ENCODE measurements around the gene KRT81.

KRT81 gene

GRCh38 chr12:52275686-52276085 lies 15.6 kb downstream of the KRT81 start:
- Histone ChIP-seq H4K91ac (ENCODE audit: low read length) (no peak overlapping the region), H3K9me3 (ENCODE audit: control insufficient read depth, low read length) (no peaks in the 10 kb centered on the region), H2BK15ac (ENCODE audit: low read depth, poor library complexity, severe bottlenecking) (no peak overlapping the region), H4K8ac (ENCODE audit: low read length) (no peak overlapping the region), H3K18ac (ENCODE audit: low read depth in 1 of 2, low read length in 2 of 2) (no peak overlapping the region), H3K27me3 (ENCODE audit: control insufficient read depth in 1 of 2, insufficient read depth in 1 of 2, low read length in 2 of 2) (peaks cover 2 to 44% of the 10 kb centered on the region in 2 experiments), H3K4me3 (ENCODE audit: insufficient read depth in 1 of 2, low read depth in 1 of 2, low read length in 2 of 2) (peak overlapping the region in 1 of 2 experiments; percentile 33), H3K27ac (ENCODE audit: low read length, poor library complexity, severe bottlenecking) (no peak overlapping the region), H3K36me3 (ENCODE audit: control insufficient read depth in 1 of 2, insufficient read depth in 2 of 2, low read depth in 1 of 2, low read length in 2 of 2) (no peaks in the 10 kb centered on the region), H2BK5ac (ENCODE audit: low read depth, low read length, poor library complexity, severe bottlenecking) (no peak overlapping the region), H3K14ac (ENCODE audit: low read length in 2 of 2) (no peak overlapping the region), H3K4ac (ENCODE audit: low read depth in 1 of 2, low read length in 2 of 2) (no peak overlapping the region), H3K4me1 (ENCODE audit: control insufficient read depth, insufficient read depth, low read depth, low read length) (peaks cover 21% of the 10 kb centered on the region), H3K9ac (ENCODE audit: low read length) (no peak overlapping the region), H2BK12ac (ENCODE audit: low read length in 2 of 2) (no peak overlapping the region), H3K4me2 (ENCODE audit: low read length, poor library complexity, severe bottlenecking) (no peak overlapping the region), H2AFZ (ENCODE audit: low read depth, low read length) (no peak overlapping the region), H3K23ac (ENCODE audit: low read length in 2 of 2) (no peak overlapping the region), H2BK120ac (ENCODE audit: low read depth, low read length) (no peak overlapping the region), H2AK5ac (ENCODE audit: low read length, severe bottlenecking) (peak overlapping the region; percentile 50), H3K79me1 (replicated peaks; ENCODE audit: low read length, poor library complexity, severe bottlenecking) (no peaks in the 10 kb centered on the region)
- DNase-seq = no peak
- 91% methylated on average over 3 of the region's 3 CpGs for WGBS

GRCh38 chr12:52274521-52275120 lies 16.7 kb downstream of the KRT81 start, which contains the start of gene KRT86:
Gene KRT86, plus strand, starts transcription at chr12:52274645. Its CDS starts 27,272 bp downstream, at chr12:52301917.
- no peak within 1 kb of the TSS for H3K23ac ChIP-seq (ENCODE audit: low read length in 2 of 2)
- no peak within 1 kb of the TSS for H3K18ac ChIP-seq (ENCODE audit: low read depth in 1 of 2, low read length in 2 of 2)
- peaks cover 6 to 44% of the 10 kb centered on the region in 2 experiments for H3K27me3 ChIP-seq (ENCODE audit: control insufficient read depth in 1 of 2, insufficient read depth in 1 of 2, low read length in 2 of 2)
- H2BK5ac ChIP-seq (ENCODE audit: low read depth, low read length, poor library complexity, severe bottlenecking) = no peak within 1 kb of the TSS
- no peak within 1 kb of the TSS for H3K4ac ChIP-seq (ENCODE audit: low read depth in 1 of 2, low read length in 2 of 2)
- 62% methylated on average over 3 of the region's 3 CpGs for WGBS
- H3K36me3 ChIP-seq (ENCODE audit: control insufficient read depth in 1 of 2, insufficient read depth in 2 of 2, low read depth in 1 of 2, low read length in 2 of 2) = no peaks in the 10 kb centered on the region
- no peak within 1 kb of the TSS for H4K8ac ChIP-seq (ENCODE audit: low read length)
- no peak within 1 kb of the TSS for H3K14ac ChIP-seq (ENCODE audit: low read length in 2 of 2)
- no peaks in the 10 kb centered on the region for H3K79me1 ChIP-seq (replicated peaks; ENCODE audit: low read length, poor library complexity, severe bottlenecking)
- H2AFZ ChIP-seq (ENCODE audit: low read depth, low read length) = no peak within 1 kb of the TSS
- no peak within 1 kb of the TSS for H2BK120ac ChIP-seq (ENCODE audit: low read depth, low read length)
- no peak within 1 kb of the TSS for H4K91ac ChIP-seq (ENCODE audit: low read length)
- H2AK5ac ChIP-seq (ENCODE audit: low read length, severe bottlenecking) = no peak within 1 kb of the TSS
- no peak within 1 kb of the TSS for H3K9ac ChIP-seq (ENCODE audit: low read length)
- DNase-seq = no peak
- H3K4me1 ChIP-seq (ENCODE audit: control insufficient read depth, insufficient read depth, low read depth, low read length) = peaks cover 13% of the 10 kb centered on the region
- H2BK12ac ChIP-seq (ENCODE audit: low read length in 2 of 2) = no peak within 1 kb of the TSS
- no peak within 1 kb of the TSS for H3K4me2 ChIP-seq (ENCODE audit: low read length, poor library complexity, severe bottlenecking)
- H2BK15ac ChIP-seq (ENCODE audit: low read depth, poor library complexity, severe bottlenecking) = no peak within 1 kb of the TSS
- H3K9me3 ChIP-seq (ENCODE audit: control insufficient read depth, low read length) = no peaks in the 10 kb centered on the region
- no peak within 1 kb of the TSS for H3K27ac ChIP-seq (ENCODE audit: low read length, poor library complexity, severe bottlenecking)
- H3K4me3 ChIP-seq (ENCODE audit: insufficient read depth in 1 of 2, low read depth in 1 of 2, low read length in 2 of 2) = no peak within 1 kb of the TSS

- Histone ChIP-seq H3K18ac (ENCODE audit: low read depth in 1 of 2, low read length in 2 of 2) (no peak overlapping the region), H3K4me1 (ENCODE audit: control insufficient read depth, insufficient read depth, low read depth, low read length) (no peaks in the 10 kb centered on the region), H2BK12ac (ENCODE audit: low read length in 2 of 2) (no peak overlapping the region), H3K4me2 (ENCODE audit: low read length, poor library complexity, severe bottlenecking) (no peak overlapping the region), H3K4ac (ENCODE audit: low read depth in 1 of 2, low read length in 2 of 2) (no peak overlapping the region), H3K27me3 (ENCODE audit: control insufficient read depth in 1 of 2, insufficient read depth in 1 of 2, low read length in 2 of 2) (peaks cover 7 to 31% of the 10 kb centered on the region in 2 experiments), H2BK5ac (ENCODE audit: low read depth, low read length, poor library complexity, severe bottlenecking) (no peak overlapping the region), H3K9ac (ENCODE audit: low read length) (no peak overlapping the region), H4K91ac (ENCODE audit: low read length) (no peak overlapping the region), H2BK120ac (ENCODE audit: low read depth, low read length) (no peak overlapping the region), H3K36me3 (ENCODE audit: control insufficient read depth in 1 of 2, insufficient read depth in 2 of 2, low read depth in 1 of 2, low read length in 2 of 2) (peaks cover 0 to 4% of the 10 kb centered on the region in 2 experiments), H3K4me3 (ENCODE audit: insufficient read depth in 1 of 2, low read depth in 1 of 2, low read length in 2 of 2) (no peak overlapping the region), H3K23ac (ENCODE audit: low read length in 2 of 2) (no peak overlapping the region), H3K27ac (ENCODE audit: low read length, poor library complexity, severe bottlenecking) (no peak overlapping the region), H2BK15ac (ENCODE audit: low read depth, poor library complexity, severe bottlenecking) (no peak overlapping the region), H4K8ac (ENCODE audit: low read length) (no peak overlapping the region), H3K79me1 (replicated peaks; ENCODE audit: low read length, poor library complexity, severe bottlenecking) (no peaks in the 10 kb centered on the region), H3K14ac (ENCODE audit: low read length in 2 of 2) (no peak overlapping the region), H3K9me3 (ENCODE audit: control insufficient read depth, low read length) (no peaks in the 10 kb centered on the region), H2AK5ac (ENCODE audit: low read length, severe bottlenecking) (no peak overlapping the region), H2AFZ (ENCODE audit: low read depth, low read length) (no peak overlapping the region)
- WGBS = 29% methylated on average over 1 of the region's 1 CpG
- peak; percentile 22 for DNase-seq
Measured at GRCh38 chr12:52271158-52271557, 20.2 kb downstream of the KRT81 start.

GRCh38 chr12:52270541-52271070 lies 20.7 kb downstream of the KRT81 start:
- Histone ChIP-seq H2AFZ (ENCODE audit: low read depth, low read length) (no peak overlapping the region), H3K36me3 (ENCODE audit: control insufficient read depth in 1 of 2, insufficient read depth in 2 of 2, low read depth in 1 of 2, low read length in 2 of 2) (peaks cover 0 to 4% of the 10 kb centered on the region in 2 experiments), H4K8ac (ENCODE audit: low read length) (no peak overlapping the region), H3K4me1 (ENCODE audit: control insufficient read depth, insufficient read depth, low read depth, low read length) (no peaks in the 10 kb centered on the region), H3K4me2 (ENCODE audit: low read length, poor library complexity, severe bottlenecking) (no peak overlapping the region), H3K4me3 (ENCODE audit: insufficient read depth in 1 of 2, low read depth in 1 of 2, low read length in 2 of 2) (no peak overlapping the region), H3K9me3 (ENCODE audit: control insufficient read depth, low read length) (no peaks in the 10 kb centered on the region), H3K27ac (ENCODE audit: low read length, poor library complexity, severe bottlenecking) (no peak overlapping the region), H2BK12ac (ENCODE audit: low read length in 2 of 2) (no peak overlapping the region), H2BK120ac (ENCODE audit: low read depth, low read length) (no peak overlapping the region), H3K27me3 (ENCODE audit: control insufficient read depth in 1 of 2, insufficient read depth in 1 of 2, low read length in 2 of 2) (peaks cover 7 to 27% of the 10 kb centered on the region in 2 experiments), H2AK5ac (ENCODE audit: low read length, severe bottlenecking) (no peak overlapping the region), H2BK5ac (ENCODE audit: low read depth, low read length, poor library complexity, severe bottlenecking) (no peak overlapping the region), H4K91ac (ENCODE audit: low read length) (no peak overlapping the region), H3K79me1 (replicated peaks; ENCODE audit: low read length, poor library complexity, severe bottlenecking) (no peaks in the 10 kb centered on the region), H3K4ac (ENCODE audit: low read depth in 1 of 2, low read length in 2 of 2) (no peak overlapping the region), H2BK15ac (ENCODE audit: low read depth, poor library complexity, severe bottlenecking) (no peak overlapping the region), H3K14ac (ENCODE audit: low read length in 2 of 2) (peak overlapping the region in 1 of 2 experiments; percentile 44), H3K9ac (ENCODE audit: low read length) (no peak overlapping the region), H3K23ac (ENCODE audit: low read length in 2 of 2) (no peak overlapping the region), H3K18ac (ENCODE audit: low read depth in 1 of 2, low read length in 2 of 2) (no peak overlapping the region)
- DNase-seq = no peak
- 76% methylated on average over 6 of the region's 6 CpGs for WGBS
